H9 (cell line): Measurements from ENCODE around the gene STK26. TPM values are rescaled to one million over a fixed set of nuclear protein-coding genes. Genes with fewer than 3 reads are reported as not detected.

Source experiments
- DNase-seq: peaks from one replicate; pipeline ENCODE4 v3.0.0-alpha.2; 2017
- H2AFZ ChIP-seq: one replicate; pipeline ENCODE4 v1.6.1; 2013; ENCODE audit warnings: mild to moderate bottlenecking, low read length, control low read depth, moderate library complexity
- H2AK5ac ChIP-seq: 2 replicates; pipeline ENCODE4 v1.6.1; 2013; ENCODE audit warnings: low read length, control low read depth, mixed read lengths; ENCODE audit not compliant: insufficient read length
- H2BK120ac ChIP-seq: one replicate; pipeline ENCODE4 v1.6.1; 2013; ENCODE audit warnings: low read depth, mild to moderate bottlenecking, low read length, control low read depth, inconsistent platforms; ENCODE audit not compliant: poor library complexity, severe bottlenecking
- H2BK12ac ChIP-seq: 2 replicates; pipeline ENCODE4 v1.6.1; 2013; ENCODE audit warnings: low read length, control low read depth, mixed read lengths, low read depth; ENCODE audit not compliant: insufficient read length
- H2BK15ac ChIP-seq: 2 replicates; pipeline ENCODE4 v1.6.1; 2013; ENCODE audit warnings: low read depth, low read length, control low read depth
- H2BK20ac ChIP-seq: one replicate; pipeline ENCODE4 v1.6.1; 2013; ENCODE audit warnings: low read depth, mild to moderate bottlenecking, low read length, control low read depth, inconsistent platforms; ENCODE audit not compliant: poor library complexity, severe bottlenecking
- H2BK5ac ChIP-seq: 2 replicates; pipeline ENCODE4 v1.6.1; 2013; ENCODE audit warnings: low read length, control low read depth, mixed read lengths; ENCODE audit not compliant: insufficient read length
- H3K14ac ChIP-seq: 2 replicates; pipeline ENCODE4 v1.6.1; 2013; ENCODE audit warnings: low read length, control low read depth; ENCODE audit not compliant: insufficient read depth
- H3K18ac ChIP-seq: 2 replicates; pipeline ENCODE4 v1.6.1; 2013; ENCODE audit warnings: low read depth, mild to moderate bottlenecking, mixed read lengths, low read length, control low read depth; ENCODE audit not compliant: insufficient read length
- H3K23ac ChIP-seq: 2 replicates; pipeline ENCODE4 v1.6.1; 2013; ENCODE audit warnings: low read length, control low read depth, mixed read lengths, low read depth; ENCODE audit not compliant: insufficient read length
- H3K23me2 ChIP-seq: 2 replicates; pipeline ENCODE4 v1.6.1; 2013; ENCODE audit warnings: low read depth, mild to moderate bottlenecking, mixed read lengths, low read length, control low read depth; ENCODE audit not compliant: insufficient read length, poor library complexity, severe bottlenecking
- H3K27ac ChIP-seq: 2 replicates; pipeline ENCODE4 v1.5.1; 2013; ENCODE audit warnings: low read length, control low read depth, mixed read lengths, low read depth; ENCODE audit not compliant: insufficient read length
- H3K27me3 ChIP-seq: 2 replicates; pipeline ENCODE4 v1.6.1; 2013; ENCODE audit warnings: low read length, control low read depth, inconsistent platforms; ENCODE audit not compliant: insufficient read depth
- H3K4ac ChIP-seq: 2 replicates; pipeline ENCODE4 v1.6.1; 2013; ENCODE audit warnings: low read depth, mild to moderate bottlenecking, control low read depth, inconsistent platforms, low read length, moderate library complexity
- H3K4me1 ChIP-seq: 2 replicates; pipeline ENCODE4 v1.6.1; 2013; ENCODE audit warnings: low read length, control low read depth, inconsistent platforms; ENCODE audit not compliant: insufficient read depth
- H3K4me2 ChIP-seq: 2 replicates; pipeline ENCODE4 v1.6.1; 2013; ENCODE audit warnings: low read length, control low read depth, mixed read lengths; ENCODE audit not compliant: insufficient read length, insufficient read depth
- H3K56ac ChIP-seq: 2 replicates; pipeline ENCODE4 v1.6.1; 2013; ENCODE audit warnings: low read depth, mild to moderate bottlenecking, mixed read lengths, low read length, control low read depth; ENCODE audit not compliant: insufficient read length
- H3K79me1 ChIP-seq: 2 replicates; pipeline ENCODE4 v1.6.1; 2013; ENCODE audit warnings: low read depth, mild to moderate bottlenecking, moderate library complexity, low read length, control low read depth, inconsistent platforms; ENCODE audit not compliant: insufficient read depth, poor library complexity, severe bottlenecking
- H3K79me2 ChIP-seq: 2 replicates; pipeline ENCODE4 v1.6.1; 2013; ENCODE audit warnings: low read length, control low read depth, inconsistent platforms; ENCODE audit not compliant: insufficient read depth
- H3K9ac ChIP-seq: 2 replicates; pipeline ENCODE4 v1.6.1; 2013; ENCODE audit warnings: low read length, control low read depth, mixed read lengths; ENCODE audit not compliant: insufficient read length; ENCODE audit errors: extremely low read depth
- H3K9me3 ChIP-seq: one replicate; pipeline ENCODE4 v1.6.1; 2013; ENCODE audit warnings: low read depth, low read length, inconsistent platforms; ENCODE audit not compliant: control insufficient read depth
- H3T11ph ChIP-seq: one replicate; pipeline ENCODE4 v1.6.1; 2013; ENCODE audit warnings: mild to moderate bottlenecking, low read length, control low read depth, inconsistent platforms
- H4K20me1 ChIP-seq: one replicate; pipeline ENCODE4 v1.6.1; 2013; ENCODE audit not compliant: control insufficient read depth, insufficient read length, insufficient read depth
- H4K5ac ChIP-seq: 2 replicates; pipeline ENCODE4 v1.6.1; 2013; ENCODE audit warnings: low read depth, mild to moderate bottlenecking, mixed read lengths, low read length, control low read depth; ENCODE audit not compliant: insufficient read length
- H4K8ac ChIP-seq: replicated peaks from 2 replicates; pipeline ENCODE4 v1.6.1; 2013; ENCODE audit warnings: low read length, control low read depth, mixed read lengths, low read depth; ENCODE audit not compliant: insufficient read length
- H4K91ac ChIP-seq: 2 replicates; pipeline ENCODE4 v1.6.1; 2013; ENCODE audit warnings: low read depth, mild to moderate bottlenecking, moderate library complexity, mixed read lengths, low read length, control low read depth; ENCODE audit not compliant: insufficient read length
- H3K27ac Mint-ChIP-seq, 3 experiments: 2 replicates in 2 of 3; 3 replicates in 1 of 3; pipeline ENCODE4 v1.8.0; 2020 to 2021; ENCODE audit warnings: mixed read lengths in 3 of 3, mild to moderate bottlenecking in 1 of 3, moderate library complexity in 1 of 3
- H3K27me3 Mint-ChIP-seq: 2 replicates; pipeline ENCODE4 v1.8.0; 2021; ENCODE audit warnings: low read depth, mild to moderate bottlenecking, moderate library complexity, mixed read lengths
- H3K36me3 Mint-ChIP-seq, 3 experiments: 2 replicates in 2 of 3; 3 replicates in 1 of 3; pipeline ENCODE4 v1.8.0; 2020 to 2021; ENCODE audit warnings: low read depth in 3 of 3, mixed read lengths in 3 of 3; ENCODE audit not compliant: insufficient read depth in 1 of 3
- H3K4me1 Mint-ChIP-seq, 2 experiments: 2 replicates each; pipeline ENCODE4 v1.8.0; 2020; ENCODE audit warnings: mixed read lengths in 2 of 2
- H3K4me3 Mint-ChIP-seq, 2 experiments: 2 replicates in 1 of 2; 3 replicates in 1 of 2; pipeline ENCODE4 v1.8.0; 2020 to 2021; ENCODE audit warnings: mild to moderate bottlenecking in 2 of 2, mixed read lengths in 2 of 2, moderate library complexity in 1 of 2
- H3K9me3 Mint-ChIP-seq, 2 experiments: 2 replicates in 1 of 2; 3 replicates in 1 of 2; pipeline ENCODE4 v1.8.0; 2020; ENCODE audit warnings: mild to moderate bottlenecking in 2 of 2, mixed read lengths in 2 of 2, moderate library complexity in 1 of 2
- CTCF ChIP-seq: fragments of 200-600 bp; sonication (generic); conservative IDR thresholded peaks from 3 replicates; pipeline ENCODE4 v1.8.0; 2021; ENCODE audit warnings: antibody characterized with exemption, mild to moderate bottlenecking
- WGBS: extraction: QIAGEN DNeasy Blood & Tissue Kit; methylation state at CpG from one replicate; pipeline ENCODE4 v1.1.7; 2013; ENCODE audit warnings: missing lambda C conversion rate, low lambda C conversion rate, mixed read lengths; ENCODE audit not compliant: insufficient read length; ENCODE audit errors: extremely low coverage; 5-methylcytosine and 5-hydroxymethylcytosine counted together
- total RNA-seq: library from RNA; stranded (reverse); gene quantifications from 2 replicates; pipeline ENCODE4 v1.2.1, GENCODE V29; 2021

The STK26 gene
- total RNA-seq, 1 experiment from 2014 or later: 99.2 TPM

GRCh38 chrX:131985526-131986049 is 37.5 kb upstream of the STK26 start:
- H3K4me2 ChIP-seq: no peak overlapping the region
- no peak overlapping the region for H2BK20ac ChIP-seq
- no peaks in the 10 kb centered on the region for H3K36me3 Mint-ChIP-seq
- H3K27me3 ChIP-seq: no peaks in the 10 kb centered on the region
- no peaks in the 10 kb centered on the region for H3K79me2 ChIP-seq
- H4K5ac ChIP-seq: no peak overlapping the region
- H3K4me1 Mint-ChIP-seq: peaks cover 21 to 28% of the 10 kb centered on the region in 2 experiments
- H3K79me1 ChIP-seq: no peaks in the 10 kb centered on the region
- H3K4ac ChIP-seq: no peak overlapping the region
- H3T11ph ChIP-seq: no peak overlapping the region
- peak; percentile 45; the same call in 1 of the 3 replicates for TF ChIP-seq CTCF
- no peak overlapping the region for H3K23ac ChIP-seq
- H2AK5ac ChIP-seq: no peak overlapping the region
- H2BK12ac ChIP-seq: no peak overlapping the region
- WGBS: no CpG with 5 or more reads among the region's 4 CpGs
- peak; percentile 35 for DNase-seq
- H4K8ac ChIP-seq: no peak overlapping the region
- peaks cover 2% of the 10 kb centered on the region; the same call in 1 of the 2 replicates for H3K4me1 ChIP-seq
- H3K4me3 Mint-ChIP-seq: no peak overlapping the region
- H4K91ac ChIP-seq: no peak overlapping the region
- no peak overlapping the region for H2AFZ ChIP-seq
- no peak overlapping the region for H3K27ac ChIP-seq
- no peak overlapping the region for H3K56ac ChIP-seq
- no peaks in the 10 kb centered on the region for H3K23me2 ChIP-seq
- no peak overlapping the region for H3K27ac Mint-ChIP-seq
- no peak overlapping the region for H2BK15ac ChIP-seq
- no peaks in the 10 kb centered on the region for H4K20me1 ChIP-seq
- no peak overlapping the region for H2BK120ac ChIP-seq
- no peak overlapping the region for H2BK5ac ChIP-seq
- peaks cover 2% of the 10 kb centered on the region; the same call in 1 of the 2 replicates for H3K27me3 Mint-ChIP-seq
- H3K14ac ChIP-seq: no peak overlapping the region
- no peak overlapping the region for H3K18ac ChIP-seq
- H3K9me3 ChIP-seq: no peaks in the 10 kb centered on the region
- no peak overlapping the region for H3K9ac ChIP-seq
- no peaks in the 10 kb centered on the region for H3K9me3 Mint-ChIP-seq
